Activated CD8-positive, alpha-beta memory T cell treated with anti-CD3 and anti-CD28 coated beads for 1 hour (primary cell): ENCODE data around the gene MKLN1.
"Not testable (repeated sequence)": the region's sequence is repeated elsewhere in the genome, so short reads cannot be mapped to it uniquely, and the experiment has no call there.

Source experiments
- DNase-seq, 2 donors: peaks; one replicate each; pipeline ENCODE4 v3.0.0-alpha.2; 2020; ENCODE audit warnings: low read depth in 1 of 2; ENCODE audit errors: extremely low read depth in 1 of 2

Gene MKLN1

DNA sequence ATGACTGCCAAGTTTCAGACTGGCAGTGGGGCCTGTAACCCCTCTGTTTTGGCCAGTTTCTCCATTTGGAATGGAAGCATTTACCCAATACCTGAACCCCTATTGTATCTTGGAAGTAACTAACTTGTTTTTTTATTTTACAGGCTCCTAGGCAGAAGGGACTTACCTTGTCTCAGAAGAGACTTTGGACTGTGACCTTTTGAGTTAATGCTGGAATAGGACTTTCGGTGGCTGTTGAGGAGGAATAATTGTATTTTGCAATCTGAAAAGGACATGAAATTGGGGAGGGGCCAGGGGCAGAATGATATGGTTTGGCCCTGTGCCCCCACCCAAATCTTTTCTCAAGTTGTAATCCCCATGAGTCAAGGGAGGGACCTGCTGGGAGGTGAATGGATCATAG, 20.0 kb upstream of the MKLN1 start:
- DNase-seq, result no peak

DNA sequence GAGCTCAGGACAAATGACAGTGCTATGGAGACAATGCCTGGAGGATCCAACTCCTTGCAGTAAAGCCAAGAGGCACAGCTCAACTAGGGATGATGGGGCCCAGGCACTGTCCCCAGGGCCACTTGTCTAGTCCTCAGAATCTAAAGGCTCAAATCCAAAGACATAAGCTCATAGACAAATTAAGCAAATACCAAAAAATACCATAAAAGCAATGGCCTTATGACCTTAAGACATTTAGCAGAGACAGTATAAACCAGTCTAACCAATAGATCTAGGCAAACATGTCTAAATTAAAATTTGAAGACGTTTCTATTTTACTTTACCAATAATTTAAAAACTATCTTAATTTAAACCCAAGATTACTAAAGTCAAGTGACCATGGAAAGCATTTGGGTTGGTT, 14.8 kb upstream of the MKLN1 start:
- DNase-seq, result no peak

DNA sequence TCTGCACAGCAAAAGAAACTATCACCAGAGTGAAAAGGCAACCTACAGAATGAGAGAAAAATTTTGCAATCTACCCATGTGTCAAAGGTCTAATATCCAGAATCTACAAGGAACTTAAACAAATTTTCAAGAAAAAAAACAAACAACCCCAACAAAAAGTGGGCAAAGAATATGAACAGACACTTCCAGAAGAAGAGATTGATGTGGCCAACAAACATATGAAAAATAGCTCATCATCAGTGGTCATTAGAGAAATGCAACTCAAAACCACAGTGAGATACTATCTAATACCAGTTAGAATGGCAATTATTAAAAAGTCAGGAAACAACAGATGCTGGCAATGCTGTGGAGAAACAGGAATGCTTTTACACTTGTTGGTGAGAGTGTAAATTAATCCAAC, 7.1 kb upstream of the MKLN1 start:
- DNase-seq, result no peak

DNA sequence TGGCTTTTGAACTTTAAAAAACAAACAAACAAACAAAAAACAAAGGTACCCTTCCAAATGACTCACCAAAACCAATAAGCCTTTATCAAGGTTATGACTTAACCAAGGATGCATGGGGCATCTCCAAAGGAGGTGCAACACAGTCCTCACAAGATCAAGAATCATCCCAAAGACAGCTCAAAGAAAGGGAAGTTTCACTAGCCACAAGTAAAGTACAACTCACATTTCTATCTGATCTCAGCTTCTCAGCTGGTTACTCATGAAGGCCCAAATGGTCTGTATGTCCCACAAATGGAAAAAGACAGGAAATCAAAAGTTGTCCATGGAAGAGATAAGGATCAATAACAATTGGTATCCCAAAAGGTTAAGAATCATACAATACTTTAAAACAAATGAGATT, 6.0 kb upstream of the MKLN1 start:
- no peak for DNase-seq

DNA sequence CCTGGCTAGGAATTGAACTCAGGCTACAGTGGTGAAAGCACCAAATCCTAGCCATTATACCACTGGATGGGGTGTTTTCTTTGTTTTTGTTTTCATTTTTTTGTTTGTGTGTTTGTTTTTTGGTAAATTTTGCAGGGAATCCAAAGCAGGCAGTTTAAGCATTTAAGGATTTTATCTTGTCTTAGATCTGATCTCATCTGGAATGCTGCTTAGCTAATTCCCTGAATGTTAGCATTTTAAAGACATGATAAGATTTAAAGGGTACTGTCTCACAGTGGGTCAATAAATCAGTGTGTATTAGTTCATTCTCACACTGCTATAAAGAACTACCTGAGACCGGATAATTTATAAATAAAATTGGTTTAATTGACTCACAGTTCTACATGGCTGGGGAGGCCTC, 5.6 kb upstream of the MKLN1 start:
- DNase-seq, result no peak

DNA sequence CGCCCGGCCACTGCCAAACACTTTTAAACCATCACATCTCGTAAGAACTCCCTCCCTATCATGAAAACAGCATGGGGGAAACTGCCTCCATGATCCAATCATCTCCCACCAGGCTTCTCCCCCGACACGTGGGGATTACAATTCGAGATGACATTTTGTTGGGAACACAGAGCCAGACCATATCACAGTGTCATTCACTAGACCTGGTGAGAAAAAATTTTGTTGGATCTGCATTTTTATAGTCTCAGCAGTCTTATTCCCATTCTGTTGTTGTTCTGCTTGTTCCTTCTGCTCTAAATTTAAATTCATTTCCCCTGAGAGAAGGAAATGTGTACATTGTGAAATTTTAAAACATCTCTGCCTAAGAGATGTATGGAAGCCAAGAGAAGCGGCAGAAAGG, 4.8 kb upstream of the MKLN1 start:
- DNase-seq, result no peak

DNA sequence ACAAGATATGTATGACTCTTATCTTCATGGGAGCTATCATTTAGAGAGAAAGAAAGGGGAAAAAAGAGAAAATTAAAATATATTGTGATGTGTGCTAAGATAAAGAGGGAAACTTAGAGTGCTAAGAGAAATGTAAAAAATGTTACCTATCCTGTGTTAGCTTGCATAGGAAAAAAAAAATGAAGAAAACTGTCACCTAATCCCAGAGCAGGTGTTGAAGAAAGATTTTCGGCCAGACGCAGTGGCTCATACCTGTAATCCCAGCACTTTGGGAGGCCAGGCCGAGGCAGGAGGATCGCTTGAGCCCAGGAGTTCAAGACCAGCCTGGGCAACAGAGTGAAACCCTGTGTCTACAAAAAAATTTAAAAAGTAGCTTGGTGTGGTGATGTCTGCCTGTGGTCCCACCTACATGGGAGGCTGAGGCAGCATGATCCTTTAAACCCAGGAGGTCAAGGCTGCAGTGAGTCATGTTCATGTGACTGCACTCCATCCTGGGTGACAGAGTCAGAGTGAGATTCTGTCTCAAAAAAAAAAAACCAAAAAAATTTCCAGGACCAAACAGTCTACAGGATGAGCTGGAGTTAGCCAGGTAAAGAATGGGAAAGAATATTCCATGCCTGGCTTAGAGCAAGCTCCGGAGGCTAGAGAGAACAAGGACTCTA, 2.4 kb upstream of the MKLN1 start:
- DNase-seq, result no peak

DNA sequence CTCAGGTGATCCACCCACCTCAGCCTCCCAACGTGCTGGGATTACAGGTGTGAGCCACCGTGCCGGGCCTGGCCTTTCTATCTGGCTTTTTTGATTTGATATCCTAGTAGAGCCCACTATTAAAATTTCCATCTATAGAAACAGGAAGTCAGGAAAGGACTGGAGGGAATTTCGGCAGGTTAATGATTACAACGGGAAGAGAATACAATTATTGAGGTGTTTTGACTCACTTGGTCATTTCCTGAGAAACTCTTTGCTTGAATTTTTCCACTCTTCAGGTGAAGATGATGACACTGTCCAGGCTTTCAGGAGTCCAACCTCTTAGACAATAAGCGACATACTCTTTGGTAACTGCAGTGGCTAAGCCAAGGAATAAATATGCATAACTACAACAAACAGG, 1.1 kb upstream of the MKLN1 start:
- DNase-seq, result no peak

DNA sequence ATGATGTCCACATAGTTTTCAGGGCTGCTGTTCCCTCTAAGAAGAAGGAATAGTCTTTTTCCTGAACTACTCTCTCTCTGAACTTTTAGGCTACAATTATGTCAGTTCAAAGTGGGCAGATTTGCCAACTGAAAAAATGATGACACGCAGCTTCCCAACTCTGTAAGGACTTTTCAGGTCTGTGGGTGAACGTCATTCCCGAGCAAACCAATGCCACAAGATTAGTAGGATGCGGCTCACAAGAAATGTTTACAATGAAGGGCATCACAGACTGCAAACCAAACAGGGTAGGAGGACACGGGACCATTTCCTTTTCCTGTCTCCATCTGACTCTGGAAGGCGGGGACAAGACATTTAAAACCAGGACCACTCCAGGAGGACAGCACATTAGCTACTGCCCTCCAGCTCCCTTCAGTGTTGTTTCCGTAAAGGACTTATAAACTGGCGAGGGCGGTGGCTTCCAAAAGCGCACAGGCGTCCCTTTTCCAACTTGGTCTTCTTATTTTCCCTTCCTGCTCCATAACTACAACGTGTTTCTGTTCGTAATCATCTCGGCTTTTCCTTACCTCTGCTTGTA, 539 bp upstream of the MKLN1 start:
- DNase-seq, result no peak

DNA sequence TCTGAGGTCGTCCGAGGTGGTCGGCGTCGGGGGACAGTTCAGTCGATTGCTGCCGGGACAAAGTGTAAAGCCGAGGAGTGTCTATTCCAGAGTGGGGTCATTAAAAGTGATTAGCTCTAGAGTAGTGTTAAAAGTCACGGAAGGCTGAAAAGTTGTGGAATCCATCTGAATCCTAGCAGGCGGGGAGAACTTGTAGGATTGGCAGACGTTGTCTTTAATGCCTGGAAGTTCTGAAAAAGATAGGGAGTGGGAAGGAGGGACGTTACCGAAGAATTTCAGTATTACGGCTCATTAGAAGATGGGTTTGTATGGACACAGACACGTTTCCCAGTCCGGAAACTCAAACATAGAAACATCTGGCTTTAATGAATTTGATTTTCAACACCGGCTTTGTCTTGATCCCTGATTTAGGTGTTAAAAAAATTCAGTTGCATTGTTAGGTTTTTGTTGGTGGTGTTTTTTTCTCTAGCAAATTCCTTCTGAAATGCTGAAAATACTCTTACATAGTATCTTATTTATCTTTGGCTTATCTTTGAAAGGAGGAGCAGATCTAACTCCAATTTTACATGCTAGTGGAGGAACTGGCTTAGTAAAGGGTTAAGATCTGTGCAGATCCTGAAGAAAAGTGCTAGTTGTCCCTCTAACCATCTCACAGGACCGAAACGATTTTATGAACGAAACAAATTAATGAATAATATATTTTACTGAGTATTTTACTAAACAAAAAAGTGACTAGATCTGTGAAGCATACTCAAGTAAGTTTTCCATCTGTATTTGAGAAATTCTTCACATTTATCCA, 900 bp downstream of the MKLN1 start:
- DNase-seq, result no peak

DNA sequence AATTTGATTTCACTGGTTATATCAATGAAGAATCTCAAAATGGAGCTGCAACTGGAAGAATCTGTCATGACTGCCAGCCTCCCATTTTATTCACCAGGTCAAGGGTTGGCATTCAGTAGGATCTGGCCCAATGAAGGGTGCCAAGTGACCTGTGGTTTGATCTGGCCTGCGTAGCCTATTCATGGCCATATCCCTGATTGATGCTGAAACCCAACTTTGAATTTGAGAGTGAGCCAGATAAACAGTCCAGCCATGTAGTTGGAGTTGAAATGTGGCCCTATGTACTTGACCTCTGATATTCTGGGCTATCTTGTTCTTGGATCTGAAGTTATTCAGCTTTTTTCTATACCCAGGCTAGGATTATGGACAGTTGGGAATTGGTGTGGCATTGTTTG, 1.5 kb downstream of the MKLN1 start:
- no peak for DNase-seq

DNA sequence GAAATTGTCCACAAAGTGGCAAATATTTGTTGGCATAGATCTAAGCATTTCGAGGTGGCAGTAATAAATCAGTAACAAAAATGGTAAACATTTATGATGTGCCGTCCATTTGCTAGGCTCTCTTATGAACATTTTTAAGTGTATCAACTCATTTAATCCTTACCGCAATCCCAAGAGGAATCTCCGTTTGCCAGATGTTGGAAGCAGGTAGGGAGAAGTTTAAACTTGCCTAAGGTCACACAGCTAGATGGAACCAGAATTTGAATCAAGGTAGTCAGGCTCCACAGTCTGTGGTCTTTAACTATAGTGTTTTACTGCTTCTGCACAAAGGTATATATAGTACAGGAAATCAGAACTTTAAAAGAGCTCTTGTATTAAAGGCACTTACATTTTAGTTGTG, 2.6 kb downstream of the MKLN1 start:
- DNase-seq, result no peak

DNA sequence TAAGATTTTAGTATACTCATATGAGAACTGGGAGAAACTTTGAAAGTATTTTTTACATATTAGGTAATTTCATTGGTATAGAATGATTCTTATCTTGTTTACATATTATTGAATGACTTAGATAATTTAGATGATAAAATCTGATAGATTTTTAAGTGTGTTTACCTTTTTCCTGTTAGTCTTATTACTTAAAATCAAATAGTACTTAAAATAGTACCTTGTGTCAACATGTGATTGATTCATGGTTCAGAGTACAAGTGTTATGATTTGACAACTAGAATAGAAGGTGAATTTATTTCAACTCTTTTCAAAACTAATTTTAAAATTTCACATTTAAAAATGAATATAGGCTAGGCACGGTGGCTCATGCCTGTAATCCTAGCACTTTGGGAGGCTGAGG, 4.1 kb downstream of the MKLN1 start:
- DNase-seq, result no peak

DNA sequence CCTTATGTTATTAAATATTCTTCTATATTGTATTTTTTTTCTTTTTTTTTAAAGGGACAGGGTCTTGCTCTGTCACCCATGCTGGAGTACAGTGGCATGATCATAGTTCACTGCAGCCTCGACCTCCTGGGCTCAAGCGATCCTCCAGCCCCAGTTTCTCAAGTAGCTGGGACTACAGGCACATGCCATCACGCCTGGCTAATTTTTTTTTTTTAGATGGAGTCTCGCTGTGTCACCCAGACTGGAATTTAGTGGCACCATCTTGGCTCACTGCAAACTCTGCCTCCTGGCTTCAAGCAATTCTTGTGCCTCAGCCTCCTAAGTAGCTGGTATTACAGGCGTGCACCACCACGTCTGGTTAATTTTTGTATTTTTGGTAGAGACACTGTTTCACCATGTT, 5.1 kb downstream of the MKLN1 start:
- not testable (repeated sequence) for DNase-seq

DNA sequence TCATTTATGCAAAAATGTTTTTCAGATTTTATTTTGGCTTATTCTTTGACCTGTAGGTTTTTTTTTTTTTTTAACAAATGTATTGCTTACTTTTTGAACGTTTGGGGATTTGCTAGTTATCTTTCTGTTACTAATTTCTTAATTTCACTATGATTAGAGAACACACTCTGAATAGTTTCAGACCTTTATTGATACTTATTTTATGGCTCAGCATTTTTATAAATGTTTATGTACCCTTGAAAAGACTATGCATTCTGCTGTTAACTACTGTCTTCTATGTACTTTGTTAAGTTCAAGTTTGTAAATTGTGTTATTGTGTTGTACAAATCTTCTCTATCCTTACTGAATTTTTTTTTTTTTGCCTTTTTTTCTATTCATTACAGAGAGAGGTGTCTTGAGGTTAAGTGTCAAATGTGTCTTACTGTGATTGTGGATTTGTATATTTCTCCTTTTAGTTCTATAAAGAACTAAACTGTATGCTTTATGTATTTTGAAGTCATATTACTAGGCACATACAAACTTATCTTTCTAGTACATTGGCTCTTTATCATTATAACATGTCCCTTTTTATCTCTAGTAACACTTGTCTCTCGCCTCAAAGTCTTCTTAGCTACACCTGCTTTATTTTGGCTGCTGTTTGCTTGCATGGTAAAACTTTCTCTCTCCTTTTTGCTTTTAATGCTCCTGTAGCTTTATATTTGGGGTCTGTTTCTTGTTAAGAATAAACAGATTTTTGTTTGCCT, 8.1 kb downstream of the MKLN1 start:
- DNase-seq, result no peak

DNA sequence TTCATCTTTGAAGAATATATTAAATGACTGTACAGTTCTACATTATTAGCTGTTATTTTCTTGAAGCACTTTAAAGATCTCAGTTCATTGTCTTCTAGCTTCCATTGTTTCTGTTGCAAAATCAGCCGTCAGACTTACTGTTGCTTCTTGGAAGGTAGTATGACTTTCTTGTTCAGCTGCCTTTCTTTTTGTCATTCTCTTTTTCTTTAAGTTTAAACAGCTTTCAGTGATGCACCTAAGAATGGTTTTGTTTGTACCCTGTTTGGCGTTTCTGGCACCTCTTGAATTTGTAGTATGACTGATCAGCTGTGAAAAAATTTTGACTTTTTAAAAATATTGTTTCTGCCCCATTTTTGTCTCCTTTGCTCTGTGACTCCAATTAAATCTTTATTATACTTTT, 9.3 kb downstream of the MKLN1 start:
- no peak for DNase-seq

DNA sequence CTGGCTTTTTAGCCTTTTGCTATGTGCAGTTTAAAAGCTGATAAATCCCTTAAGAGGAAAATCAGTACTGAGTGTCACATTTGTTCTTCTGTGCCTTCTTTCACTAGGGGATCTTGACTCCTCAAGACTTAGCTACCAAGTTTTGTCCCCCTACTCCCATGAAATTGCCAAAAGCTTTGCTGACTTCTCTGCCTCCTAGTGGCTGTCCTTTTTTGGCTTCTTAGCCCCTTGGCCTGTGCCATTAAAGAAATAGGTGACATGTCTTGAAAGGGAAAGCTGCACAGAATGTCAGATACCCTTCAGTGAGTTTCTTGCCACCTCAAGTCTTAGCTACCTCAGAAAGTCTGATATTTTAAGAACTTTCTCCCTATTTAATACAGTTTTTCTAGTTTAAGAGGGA, 10.5 kb downstream of the MKLN1 start:
- no peak for DNase-seq

DNA sequence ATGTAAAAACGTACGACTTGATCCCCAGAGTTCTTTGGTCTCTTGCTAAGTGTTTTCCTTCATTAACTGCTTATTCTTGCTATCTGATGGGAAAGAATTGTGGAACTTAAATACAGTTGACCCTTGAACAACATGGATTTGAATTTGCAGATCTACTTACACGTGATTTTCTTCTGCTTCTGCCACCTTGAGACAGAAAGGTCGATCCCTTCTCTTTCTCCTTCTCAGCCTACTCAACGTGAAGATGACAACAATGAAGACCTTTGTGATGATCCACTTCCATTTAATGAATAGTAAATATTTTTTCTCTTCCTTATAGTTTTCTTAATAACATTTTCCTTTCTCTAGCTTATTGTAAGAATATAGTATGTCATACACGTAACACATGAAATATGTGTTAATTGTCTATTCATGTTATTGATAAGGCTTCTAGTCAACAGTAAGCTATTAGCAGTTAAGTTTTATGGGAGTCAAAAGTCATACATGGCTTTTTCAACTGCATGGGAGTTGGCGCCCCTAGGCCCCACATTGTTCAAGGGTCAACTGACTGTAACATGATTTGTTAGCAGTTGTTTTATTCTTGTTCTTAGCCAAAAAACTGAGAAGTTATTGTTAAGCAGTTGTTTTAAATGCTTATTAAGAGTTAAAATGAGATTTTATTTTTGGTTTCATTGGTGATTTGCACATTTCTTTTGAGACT, 11.2 kb downstream of the MKLN1 start:
- no peak for DNase-seq

DNA sequence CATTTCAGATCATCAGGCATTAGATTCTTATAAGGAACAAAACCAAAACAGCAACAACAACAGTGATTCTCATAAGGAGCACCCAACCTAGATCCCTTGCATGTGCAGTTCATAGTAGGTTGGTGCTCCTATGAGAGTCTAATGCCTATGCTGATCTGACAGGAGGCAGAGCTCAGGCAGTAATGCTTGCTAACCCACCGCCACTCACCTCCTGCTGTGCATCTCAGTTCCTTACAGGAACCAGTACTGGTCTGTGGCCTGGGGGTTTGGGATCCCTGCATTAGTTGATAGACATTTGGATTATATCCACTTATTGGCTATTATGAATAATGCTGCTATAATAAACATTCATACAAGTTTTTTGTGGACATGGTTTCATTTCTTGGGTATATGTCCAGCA, 14.0 kb downstream of the MKLN1 start:
- DNase-seq, result no peak

DNA sequence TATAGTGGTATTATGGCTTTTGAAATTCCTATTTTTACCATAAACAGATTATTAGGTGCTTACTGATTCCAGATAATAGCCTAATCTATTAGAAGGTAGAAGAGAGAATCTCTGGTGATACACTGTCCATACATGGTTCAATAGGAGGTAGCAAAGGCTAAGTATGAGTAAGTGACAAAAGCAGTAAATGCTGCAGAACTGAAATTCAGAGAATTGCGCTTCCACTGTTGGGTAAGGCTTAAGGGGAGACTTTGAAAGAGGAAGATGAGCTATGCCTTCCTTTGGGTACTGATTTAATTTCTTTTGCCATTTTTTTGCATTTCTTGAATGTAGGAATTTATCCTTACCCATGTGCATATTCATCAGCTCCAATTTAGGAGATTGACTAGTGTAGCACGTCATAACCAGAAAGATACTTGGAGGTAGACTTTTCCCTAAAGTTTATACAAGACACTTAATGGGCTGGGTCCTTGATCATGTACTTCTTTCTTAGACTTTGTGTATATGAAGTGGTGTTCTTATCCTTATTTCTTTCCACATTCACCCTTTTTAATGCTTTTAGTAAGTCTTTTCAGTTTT, 15.3 kb downstream of the MKLN1 start:
- DNase-seq, result no peak
